ENCODE data around the gene OPALIN.

The OPALIN gene

GRCh38 chr10:96358851-96359540 lies at the start of gene OPALIN:
Gene OPALIN, minus strand, starts transcription at chr10:96359002. Its CDS starts 106 bp downstream, at chr10:96358896.
- no peak for DNase-seq

- DNase-seq: no peak
These were observed 49.4 kb upstream of the OPALIN start for GRCh38 chr10:96408201-96408600.

- no peak for DNase-seq
These were observed 48.8 kb upstream of the OPALIN start for GRCh38 chr10:96407560-96408069.

GRCh38 chr10:96406091-96406490 lies 47.3 kb upstream of the OPALIN start:
- DNase-seq: no peak

- no peak for DNase-seq
These were observed 43.9 kb upstream of the OPALIN start for GRCh38 chr10:96402417-96403305.

- DNase-seq: no peak
These were observed 42.2 kb upstream of the OPALIN start for GRCh38 chr10:96401036-96401435.

GRCh38 chr10:96400465-96400864 lies 41.7 kb upstream of the OPALIN start:
- no peak for DNase-seq

GRCh38 chr10:96397902-96398301 lies 39.1 kb upstream of the OPALIN start:
- no peak for DNase-seq

GRCh38 chr10:96395931-96396877 lies 37.4 kb upstream of the OPALIN start:
- DNase-seq: no peak

- DNase-seq: no peak
These were observed 31.7 kb upstream of the OPALIN start for GRCh38 chr10:96390460-96390864.

- DNase-seq: no peak
These were observed 31.0 kb upstream of the OPALIN start for GRCh38 chr10:96389785-96390184.

- DNase-seq: no peak
These were observed 28.8 kb upstream of the OPALIN start for GRCh38 chr10:96387601-96388000.

- DNase-seq: no peak
These were observed 28.4 kb upstream of the OPALIN start for GRCh38 chr10:96387161-96387560.

- DNase-seq: no peak
These were observed 25.7 kb upstream of the OPALIN start for GRCh38 chr10:96384506-96384905.

GRCh38 chr10:96380821-96381220 lies 22.0 kb upstream of the OPALIN start:
- DNase-seq: no peak

GRCh38 chr10:96379758-96380157 lies 21.0 kb upstream of the OPALIN start:
- DNase-seq: no peak

- no peak for DNase-seq
These were observed 19.9 kb upstream of the OPALIN start for GRCh38 chr10:96378741-96379140.

GRCh38 chr10:96377816-96378294 lies 19.1 kb upstream of the OPALIN start:
- no peak for DNase-seq

GRCh38 chr10:96376483-96376882 lies 17.7 kb upstream of the OPALIN start:
- DNase-seq: no peak

GRCh38 chr10:96374985-96375830 lies 16.4 kb upstream of the OPALIN start:
- no peak for DNase-seq

- no peak for DNase-seq
These were observed 15.8 kb upstream of the OPALIN start for GRCh38 chr10:96374639-96374984.

GRCh38 chr10:96374004-96374403 lies 15.2 kb upstream of the OPALIN start:
- no peak for DNase-seq
